ENCODE measurements around the gene SFXN5. TPM values are rescaled to one million over a fixed set of nuclear protein-coding genes. Genes with fewer than 3 reads are reported as not detected.

The SFXN5 gene
- total RNA-seq, 6 experiments from 2014 or later, result 33.1 to 73.4 (median 56.6) TPM

GRCh38 chr2:72940361-72940760, 131.2 kb downstream of the SFXN5 start:
- Histone ChIP-seq H3K9me3 (no peaks in the 10 kb centered on the region), H3K27me3 (no peaks in the 10 kb centered on the region), H3K4me1 (no peaks in the 10 kb centered on the region), H3K27ac (no peak overlapping the region), H3K4me3 (no peak overlapping the region), H3K36me3 (peaks cover 0 to 20% (median 0%) of the 10 kb centered on the region in 4 donors)
- TF ChIP-seq POLR2A (IDR thresholded peaks at IDR 0.05) (no peak), CTCF (IDR thresholded peaks at IDR 0.05) (no peak)
- no peak for ATAC-seq
- DNase-seq, result no peak
- 76% methylated on average over 3 of the region's 6 CpGs for WGBS (ENCODE audit: insufficient coverage, low coverage, low lambda C conversion rate, missing lambda C conversion rate)
- intact Hi-C loops (cut with DNase I), result no loop called here

GRCh38 chr2:72938455-72938854, 133.1 kb downstream of the SFXN5 start:
- DNase-seq (peak in 1 of 3 donors; percentile 41), ATAC-seq (peak in 1 of 4 donors; percentile 4)
- no peaks in the 10 kb centered on the region for H3K4me1 ChIP-seq
- WGBS (ENCODE audit: insufficient coverage, low coverage, low lambda C conversion rate, missing lambda C conversion rate), result 86% methylated on average over 2 of the region's 5 CpGs
- no peaks in the 10 kb centered on the region for H3K9me3 ChIP-seq
- no peak overlapping the region for H3K4me3 ChIP-seq
- peaks cover 0 to 7% (median 0%) of the 10 kb centered on the region in 4 donors for H3K36me3 ChIP-seq
- no peak for TF ChIP-seq POLR2A (IDR thresholded peaks at IDR 0.05)
- TF ChIP-seq CTCF (IDR thresholded peaks at IDR 0.05), result no peak
- intact Hi-C loops (cut with DNase I), result no loop called here
- H3K27ac ChIP-seq, result no peak overlapping the region
- H3K27me3 ChIP-seq, result no peaks in the 10 kb centered on the region

- no peaks in the 10 kb centered on the region for H3K9me3 ChIP-seq
- H3K27me3 ChIP-seq, result no peaks in the 10 kb centered on the region
- TF ChIP-seq POLR2A (IDR thresholded peaks at IDR 0.05) (no peak), CTCF (IDR thresholded peaks at IDR 0.05) (no peak)
- no peaks in the 10 kb centered on the region for H3K4me1 ChIP-seq
- intact Hi-C loops (cut with DNase I), result no loop called here
- ATAC-seq, result peak; percentile 6 to 16 (median 10)
- peak in 1 of 3 donors; percentile 40 for DNase-seq
- H3K36me3 ChIP-seq, result no peaks in the 10 kb centered on the region
- no peak overlapping the region for H3K27ac ChIP-seq
- WGBS (ENCODE audit: insufficient coverage, low coverage, low lambda C conversion rate, missing lambda C conversion rate), result no CpG with 5 or more reads among the region's 15 CpGs
- no peak overlapping the region for H3K4me3 ChIP-seq
Measured at GRCh38 chr2:72937356-72937669, 134.2 kb downstream of the SFXN5 start.

GRCh38 chr2:72936660-72937355, 134.7 kb downstream of the SFXN5 start:
- Histone ChIP-seq H3K4me1 (no peaks in the 10 kb centered on the region), H3K27me3 (no peaks in the 10 kb centered on the region), H3K36me3 (no peaks in the 10 kb centered on the region), H3K4me3 (no peak overlapping the region), H3K27ac (no peak overlapping the region), H3K9me3 (no peaks in the 10 kb centered on the region)
- intact Hi-C loops (cut with DNase I), result no loop called here
- ATAC-seq (peak in 1 of 4 donors; percentile 1), DNase-seq (peak in 1 of 3 donors; percentile 37)
- no peak for TF ChIP-seq CTCF (IDR thresholded peaks at IDR 0.05)
- no peak for TF ChIP-seq POLR2A (IDR thresholded peaks at IDR 0.05)
- WGBS (ENCODE audit: insufficient coverage, low coverage, low lambda C conversion rate, missing lambda C conversion rate), result 68% methylated on average over 5 of the region's 19 CpGs

All from right lobe of liver (tissue), 6 donors.